ENCODE data around the gene MLPH.

Gene MLPH

GRCh38 chr2:237517163-237517562 is 30.1 kb downstream of the MLPH start:
- DNase-seq (ENCODE audit: low read depth, low spot score): no peak

DNA sequence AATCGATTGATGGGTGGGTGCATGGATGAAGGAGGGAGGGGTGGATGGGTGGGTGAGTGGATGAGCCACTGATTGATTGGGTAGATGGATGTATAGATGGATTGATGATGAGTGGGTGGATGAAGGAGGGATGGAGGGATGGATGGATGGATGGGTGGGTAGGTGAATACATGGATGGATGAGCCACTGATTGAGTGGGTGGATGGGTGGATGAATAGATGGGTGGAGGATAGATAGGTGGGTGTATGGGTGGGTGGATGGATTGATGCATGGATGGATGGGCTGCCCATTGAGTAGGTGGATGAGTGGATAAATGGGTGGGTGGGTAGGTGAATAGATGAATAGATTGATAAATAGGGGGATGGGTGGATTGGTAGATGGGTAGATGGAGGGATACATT is 30.9 kb downstream of the MLPH start:
- no peak for DNase-seq (ENCODE audit: low read depth, low spot score)

DNA sequence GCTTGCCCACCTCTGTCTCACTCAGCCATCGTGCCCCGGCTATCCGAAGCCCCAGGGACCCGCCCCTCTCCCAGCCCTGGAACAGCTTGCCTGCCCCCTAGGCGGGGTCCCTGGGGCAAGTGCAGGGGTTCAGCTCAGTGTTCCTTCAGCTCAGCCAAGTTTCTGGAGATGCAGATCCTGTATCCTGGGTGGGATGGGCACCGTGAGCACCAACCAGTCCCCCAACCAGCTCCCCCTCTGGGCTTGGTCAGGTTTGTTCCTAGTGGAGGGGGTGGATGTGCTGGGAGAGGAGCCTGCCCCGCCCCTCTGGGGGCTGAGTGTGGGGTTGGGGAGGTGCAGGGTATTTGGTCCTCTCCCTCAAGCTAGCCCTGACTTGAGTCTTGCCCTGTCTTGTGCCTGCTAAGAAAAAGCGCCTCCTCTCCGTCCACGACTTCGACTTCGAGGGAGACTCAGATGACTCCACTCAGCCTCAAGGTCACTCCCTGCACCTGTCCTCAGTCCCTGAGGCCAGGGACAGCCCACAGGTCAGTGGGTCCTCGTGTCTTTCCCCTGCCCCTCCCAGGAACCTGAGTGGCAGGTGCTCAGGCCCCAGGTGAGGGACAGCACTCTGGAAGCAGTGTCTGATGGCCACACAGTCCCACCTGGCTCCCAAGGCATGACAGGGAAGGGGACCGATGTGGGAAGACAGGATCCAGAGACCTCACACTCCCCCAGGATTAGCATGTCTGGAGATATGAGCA is 32.6 kb downstream of the MLPH start:
- DNase-seq (ENCODE audit: low read depth, low spot score): no peak

- no peak for DNase-seq (ENCODE audit: low read depth, low spot score)
Measured at GRCh38 chr2:237520290-237520689, 33.2 kb downstream of the MLPH start.

DNA sequence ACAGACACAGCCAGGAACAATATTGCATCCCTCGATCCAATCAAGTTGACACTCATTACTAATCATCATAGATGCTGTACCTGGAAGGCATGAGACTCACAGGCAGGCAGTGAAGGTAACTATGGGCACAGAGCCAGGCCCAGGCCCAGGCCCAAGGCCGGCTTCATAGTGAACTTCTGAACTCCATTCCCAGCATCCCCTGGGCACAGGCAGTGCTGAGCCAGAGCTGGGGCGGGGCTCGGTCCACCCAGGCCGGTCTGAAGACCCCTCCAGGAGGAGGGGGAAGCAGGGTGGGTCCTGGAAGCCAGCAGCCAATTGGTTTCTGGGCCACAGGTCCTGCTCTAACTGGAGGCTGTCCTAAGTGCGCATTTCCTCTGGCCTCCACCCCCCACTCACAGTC is 37.6 kb downstream of the MLPH start:
- no peak for DNase-seq (ENCODE audit: low read depth, low spot score)

- DNase-seq (ENCODE audit: low read depth, low spot score): no peak
Measured at GRCh38 chr2:237525559-237526157, 38.6 kb downstream of the MLPH start.

DNA sequence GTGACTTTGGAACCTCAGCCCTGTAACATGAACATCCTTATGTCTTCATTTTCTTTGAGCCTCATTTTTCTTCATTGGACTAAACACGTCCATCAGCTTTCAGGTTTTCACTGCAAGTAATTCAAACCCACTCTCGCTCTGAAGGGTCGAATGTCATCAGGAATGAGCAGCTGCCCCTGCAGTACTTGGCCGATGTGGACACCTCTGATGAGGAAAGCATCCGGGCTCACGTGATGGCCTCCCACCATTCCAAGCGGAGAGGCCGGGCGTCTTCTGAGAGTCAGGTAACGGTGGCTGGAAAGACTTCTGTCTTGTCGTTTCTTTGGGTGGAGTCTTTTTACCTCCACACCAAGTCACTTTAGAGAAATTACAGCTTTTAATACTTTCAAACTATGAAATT is 40.2 kb downstream of the MLPH start:
- no peak for DNase-seq (ENCODE audit: low read depth, low spot score)

DNA sequence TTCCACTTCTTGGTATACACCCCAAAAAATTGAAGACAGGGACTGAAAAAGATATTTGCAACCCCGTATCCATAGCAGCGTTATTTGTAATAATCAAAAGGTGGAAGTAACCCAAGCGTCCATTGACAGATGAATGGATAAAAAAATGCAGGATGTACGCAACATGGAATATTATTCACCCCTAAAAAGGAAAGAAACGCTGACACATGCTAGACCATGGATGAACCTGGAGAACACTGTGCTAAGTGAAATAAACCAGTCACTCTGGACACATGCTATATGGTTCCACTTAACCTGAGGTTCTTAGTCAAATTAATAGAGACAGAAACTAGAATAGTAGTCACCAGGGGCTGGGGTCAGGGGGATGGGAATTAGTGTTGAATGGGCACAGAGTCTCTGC is 40.7 kb downstream of the MLPH start:
- no peak for DNase-seq (ENCODE audit: low read depth, low spot score)

GRCh38 chr2:237529452-237530402 is 42.7 kb downstream of the MLPH start:
- no peak for DNase-seq (ENCODE audit: low read depth, low spot score)

DNA sequence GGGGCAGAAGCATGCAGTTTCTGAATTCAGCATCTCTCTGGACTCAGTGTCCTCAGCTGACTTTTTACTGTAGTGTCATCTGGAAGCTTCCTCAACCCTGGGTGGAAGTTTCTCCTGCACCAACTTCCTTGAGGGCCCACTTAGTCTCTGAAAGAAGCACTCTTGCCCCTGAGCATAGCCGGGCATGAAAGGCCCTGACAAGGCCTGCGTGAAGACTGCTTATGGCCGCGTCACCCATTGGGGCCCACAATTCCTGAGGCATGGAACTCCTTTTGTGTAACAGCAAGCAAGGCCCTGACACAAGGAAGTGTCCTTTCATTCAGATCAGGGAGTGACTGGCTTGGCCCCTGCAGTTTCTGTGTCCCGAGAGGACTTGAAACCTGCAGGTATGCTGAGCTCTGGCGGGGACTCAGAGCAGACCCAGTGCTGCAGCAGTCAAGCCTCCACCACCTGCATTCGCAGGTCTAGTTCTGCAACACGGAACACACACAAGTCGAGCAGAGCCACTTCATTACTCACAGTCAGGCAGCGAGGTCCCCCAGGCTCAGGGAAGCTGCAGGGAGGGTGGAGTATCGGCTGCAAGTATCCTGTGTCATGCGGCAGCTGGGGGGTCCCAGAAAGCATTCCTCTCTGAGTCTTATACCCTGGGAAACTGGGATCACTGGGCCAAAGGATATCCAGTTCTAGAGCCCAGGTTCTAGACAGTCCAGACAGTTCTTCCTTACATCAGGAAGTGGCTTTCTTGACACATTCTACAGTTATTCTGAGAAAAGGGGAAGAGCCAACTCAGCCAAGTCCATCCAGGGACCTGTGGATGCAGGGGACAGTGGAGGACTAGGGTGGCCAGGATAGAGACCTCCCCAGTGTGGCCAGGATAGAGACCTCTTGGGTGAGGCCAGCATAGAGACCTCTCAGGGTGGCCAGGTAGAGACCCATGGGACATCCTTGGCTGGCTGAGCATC is 43.7 kb downstream of the MLPH start:
- no peak for DNase-seq (ENCODE audit: low read depth, low spot score)

GRCh38 chr2:237532160-237532559 is 45.1 kb downstream of the MLPH start:
- no peak for DNase-seq (ENCODE audit: low read depth, low spot score)

- peak; percentile 29 for DNase-seq (ENCODE audit: low read depth, low spot score)
Measured at GRCh38 chr2:237533668-237534161, 46.7 kb downstream of the MLPH start.

- no peak for DNase-seq (ENCODE audit: low read depth, low spot score)
Measured at GRCh38 chr2:237534380-237534779, 47.3 kb downstream of the MLPH start.

DNA sequence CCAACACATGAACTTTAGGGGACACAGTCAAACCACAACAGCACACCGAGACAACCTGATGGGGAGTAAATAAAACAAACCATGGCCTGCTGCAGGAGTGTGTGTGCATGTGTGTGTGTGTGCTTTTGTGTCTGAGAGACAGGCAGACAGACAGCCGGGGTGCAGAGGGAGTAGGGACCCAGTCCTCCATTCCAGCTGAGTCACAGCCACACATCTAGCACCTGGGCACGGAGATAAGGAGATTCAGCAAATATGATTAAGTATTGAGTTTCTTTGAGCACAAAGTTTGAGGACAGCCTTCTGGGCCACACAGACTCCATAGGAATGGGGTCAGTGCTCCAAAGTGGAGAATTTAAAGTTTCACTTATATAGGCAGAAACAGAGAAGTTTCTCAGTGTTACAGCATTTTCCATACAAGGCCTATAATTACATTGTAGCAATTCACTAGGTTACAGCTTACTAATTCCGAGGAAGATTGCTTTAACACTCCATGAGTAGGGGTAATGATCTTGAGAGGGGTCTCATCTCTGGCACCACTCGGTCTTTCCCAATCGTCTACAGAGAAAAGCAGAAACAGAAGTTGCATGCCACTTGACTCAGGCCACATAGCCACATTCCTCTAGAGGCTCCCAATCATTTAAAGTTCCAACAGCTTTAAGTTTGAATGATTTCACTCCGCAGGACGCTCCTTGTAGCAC is 48.5 kb downstream of the MLPH start:
- DNase-seq (ENCODE audit: low read depth, low spot score): no peak

- DNase-seq (ENCODE audit: low read depth, low spot score): no peak
Measured at GRCh38 chr2:237536083-237536415, 49.0 kb downstream of the MLPH start.

GRCh38 chr2:237536617-237537016 is 49.6 kb downstream of the MLPH start:
- DNase-seq (ENCODE audit: low read depth, low spot score): no peak

DNA sequence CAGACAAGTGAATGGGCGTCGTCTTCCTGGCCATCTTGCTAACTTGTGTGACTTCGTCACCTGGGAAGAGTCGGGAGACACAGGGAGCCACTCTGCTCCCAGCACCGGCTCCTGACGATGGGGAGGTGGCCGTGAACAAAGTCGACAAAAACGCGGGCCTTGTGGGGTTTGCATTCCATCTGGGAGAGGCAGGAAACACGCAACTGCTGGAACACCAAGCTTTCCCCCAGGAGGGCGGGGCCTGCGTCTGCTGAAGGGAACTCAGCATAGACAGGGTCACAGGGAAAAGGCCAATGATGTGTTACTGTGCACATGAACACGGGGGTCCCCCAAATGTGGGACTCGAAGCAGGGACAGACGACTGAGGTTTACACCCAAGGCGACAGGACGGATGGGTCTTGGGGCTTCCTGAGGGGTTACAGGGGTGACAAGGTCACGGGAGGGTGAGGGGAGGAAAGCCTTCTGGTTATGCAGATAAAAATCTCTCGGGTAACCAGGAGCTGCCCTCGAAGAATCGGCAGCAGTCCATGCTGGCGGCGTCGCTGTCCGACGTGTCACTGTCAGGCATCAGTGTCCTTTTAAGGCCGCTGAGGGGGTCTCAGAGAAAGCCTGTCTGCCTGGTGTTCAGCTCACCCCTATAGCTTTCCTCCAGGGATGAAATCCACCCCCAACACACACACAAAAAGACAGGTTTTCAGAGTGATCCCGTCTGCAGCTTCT is 51.1 kb downstream of the MLPH start:
- no peak for DNase-seq (ENCODE audit: low read depth, low spot score)

DNA sequence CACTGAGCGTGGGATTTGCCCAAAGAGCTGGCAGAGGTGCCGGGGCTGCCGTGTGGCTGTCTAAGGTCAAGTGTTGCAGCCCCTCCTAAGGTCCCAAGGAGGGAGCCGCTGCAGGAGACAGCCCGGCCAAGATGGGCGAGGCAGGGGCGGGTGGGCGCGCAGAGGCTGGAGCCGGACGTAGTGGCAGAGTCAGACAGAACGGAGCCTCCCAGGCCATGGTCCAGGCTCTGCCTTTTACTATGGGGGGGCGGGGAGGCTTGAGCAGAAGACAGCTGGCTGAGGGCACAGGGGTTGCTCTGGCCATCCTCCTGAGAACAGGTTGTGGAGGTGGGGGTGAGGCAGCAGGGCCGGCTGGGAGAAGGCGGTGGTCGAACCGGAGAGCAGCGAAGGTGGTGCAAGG is 51.9 kb downstream of the MLPH start:
- no peak for DNase-seq (ENCODE audit: low read depth, low spot score)

DNA sequence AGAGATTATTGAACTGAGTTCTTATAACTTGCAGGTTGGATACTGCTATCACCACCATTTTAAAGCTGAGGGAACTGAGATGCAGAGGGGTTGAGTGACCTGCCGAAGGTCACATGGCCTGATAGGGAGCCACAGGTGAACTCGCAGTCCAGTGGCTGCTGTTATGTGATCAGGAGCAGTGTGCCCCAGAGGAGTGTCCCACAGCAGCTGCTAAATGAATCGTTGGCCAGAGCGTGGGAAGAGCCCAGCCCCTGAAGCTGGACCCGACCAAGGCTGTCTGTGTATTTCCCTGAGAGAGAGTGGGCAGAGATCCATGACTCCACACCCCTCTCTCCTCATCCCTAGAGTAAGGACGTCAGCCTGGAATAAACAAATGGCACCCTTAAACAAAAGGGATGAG is 52.6 kb downstream of the MLPH start:
- no peak for DNase-seq (ENCODE audit: low read depth, low spot score)

DNA sequence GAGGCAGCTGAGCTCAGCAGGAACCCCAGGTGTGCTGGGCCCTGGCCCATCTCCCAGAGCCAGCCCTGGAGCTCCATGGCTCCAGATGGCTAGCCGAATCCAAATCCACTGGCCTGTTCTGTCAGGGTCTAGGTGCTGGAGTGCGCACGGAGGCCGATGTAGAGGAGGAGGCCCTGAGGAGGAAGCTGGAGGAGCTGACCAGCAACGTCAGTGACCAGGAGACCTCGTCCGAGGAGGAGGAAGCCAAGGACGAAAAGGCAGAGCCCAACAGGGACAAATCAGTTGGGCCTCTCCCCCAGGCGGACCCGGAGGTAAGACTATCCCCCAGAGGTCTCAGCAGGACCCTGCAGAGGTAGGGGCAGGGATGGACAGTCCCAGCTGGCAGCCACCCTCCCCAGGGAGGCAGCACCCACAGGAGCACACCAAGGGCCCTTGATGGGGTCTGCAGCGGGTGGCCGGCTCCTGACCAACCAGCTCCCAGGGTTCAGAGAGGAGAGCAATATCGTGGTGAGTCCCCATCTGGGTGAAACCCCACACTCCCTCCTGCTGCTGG is 53.2 kb downstream of the MLPH start:
- DNase-seq (ENCODE audit: low read depth, low spot score): no peak
